GM21786 (cell line): ENCODE data around the gene DGCR2.
"Not testable (repeated sequence)": the region's sequence is repeated elsewhere in the genome, so short reads cannot be mapped to it uniquely, and the experiment has no call there.

Source experiments
- ATAC-seq: cut with Tn5 transposase; IDR thresholded peaks from one replicate; pipeline ENCODE4 v1.9.1; 2021; ENCODE audit not compliant: unreplicated experiment

DGCR2 gene

DNA sequence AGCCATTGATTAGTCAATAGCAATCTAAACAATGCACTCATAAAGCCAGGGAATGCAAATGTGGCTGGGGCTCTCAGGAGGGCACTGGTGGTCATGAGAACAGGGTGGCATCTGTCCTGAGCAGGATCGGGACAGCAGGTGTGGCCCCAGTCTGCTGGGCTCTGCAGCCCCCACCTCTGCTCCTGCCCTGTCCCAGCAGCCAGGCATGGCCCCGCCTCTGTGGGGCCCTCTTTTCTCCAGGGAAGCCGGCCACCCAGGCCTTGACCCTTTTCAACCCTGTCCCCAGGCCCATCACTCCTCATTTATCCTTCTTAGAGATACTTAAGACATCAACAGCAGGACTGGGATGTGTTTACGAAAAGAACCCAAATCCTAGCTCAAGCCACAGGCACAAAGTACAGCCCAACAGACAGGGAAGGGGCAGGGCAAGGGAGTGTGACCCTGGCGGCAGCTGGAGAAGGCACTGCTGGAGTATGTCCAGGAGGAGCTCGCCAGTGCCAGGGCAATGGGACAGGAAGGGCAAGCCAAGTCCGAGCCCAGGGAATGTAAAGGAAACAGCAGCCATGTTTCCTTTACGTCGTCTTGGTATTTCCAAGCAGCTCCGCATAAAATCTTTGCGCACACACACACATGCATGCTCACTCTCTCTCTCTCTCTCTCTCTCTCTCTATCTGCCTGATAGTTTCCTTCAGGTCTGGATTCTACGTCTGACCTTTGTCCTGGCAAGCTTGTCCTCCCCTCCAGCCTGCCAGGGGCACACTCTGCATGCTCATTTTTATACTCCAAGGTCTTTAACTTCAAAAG lies 59.9 kb downstream of the DGCR2 start:
- ATAC-seq: no peak

- no peak for ATAC-seq
Observed at GRCh38 chr22:19061471-19062138, 60.6 kb downstream of the DGCR2 start.

DNA sequence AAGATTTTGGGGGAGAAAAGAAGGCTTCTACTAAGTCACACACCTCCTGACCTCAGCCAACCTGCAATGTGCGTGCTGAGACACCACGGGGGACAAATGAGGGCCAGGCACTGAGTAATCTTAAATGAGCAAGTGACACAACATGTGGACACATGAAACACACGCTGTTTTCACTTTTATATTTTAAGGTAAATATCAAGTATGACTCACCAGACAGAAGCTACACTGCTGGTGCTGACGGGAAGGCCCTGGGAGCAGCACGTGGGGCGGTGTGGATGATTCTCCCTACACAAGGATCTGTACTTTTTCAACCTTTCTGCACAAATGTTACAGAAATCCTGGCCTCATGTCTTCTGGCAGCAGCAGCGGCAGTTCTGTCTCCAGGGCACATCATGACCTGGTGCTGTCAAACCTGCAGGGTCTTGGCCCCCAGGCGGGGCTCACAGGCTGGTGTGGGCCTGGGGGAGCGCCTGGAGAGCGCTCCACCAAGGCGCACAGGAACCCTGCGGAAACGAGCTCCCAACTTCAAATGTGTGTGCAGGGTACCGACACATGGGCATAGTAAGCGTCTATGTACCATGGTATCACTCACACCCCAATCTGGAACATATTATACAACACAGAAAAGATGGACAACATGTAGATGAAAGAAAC lies 61.7 kb downstream of the DGCR2 start:
- ATAC-seq: no peak

DNA sequence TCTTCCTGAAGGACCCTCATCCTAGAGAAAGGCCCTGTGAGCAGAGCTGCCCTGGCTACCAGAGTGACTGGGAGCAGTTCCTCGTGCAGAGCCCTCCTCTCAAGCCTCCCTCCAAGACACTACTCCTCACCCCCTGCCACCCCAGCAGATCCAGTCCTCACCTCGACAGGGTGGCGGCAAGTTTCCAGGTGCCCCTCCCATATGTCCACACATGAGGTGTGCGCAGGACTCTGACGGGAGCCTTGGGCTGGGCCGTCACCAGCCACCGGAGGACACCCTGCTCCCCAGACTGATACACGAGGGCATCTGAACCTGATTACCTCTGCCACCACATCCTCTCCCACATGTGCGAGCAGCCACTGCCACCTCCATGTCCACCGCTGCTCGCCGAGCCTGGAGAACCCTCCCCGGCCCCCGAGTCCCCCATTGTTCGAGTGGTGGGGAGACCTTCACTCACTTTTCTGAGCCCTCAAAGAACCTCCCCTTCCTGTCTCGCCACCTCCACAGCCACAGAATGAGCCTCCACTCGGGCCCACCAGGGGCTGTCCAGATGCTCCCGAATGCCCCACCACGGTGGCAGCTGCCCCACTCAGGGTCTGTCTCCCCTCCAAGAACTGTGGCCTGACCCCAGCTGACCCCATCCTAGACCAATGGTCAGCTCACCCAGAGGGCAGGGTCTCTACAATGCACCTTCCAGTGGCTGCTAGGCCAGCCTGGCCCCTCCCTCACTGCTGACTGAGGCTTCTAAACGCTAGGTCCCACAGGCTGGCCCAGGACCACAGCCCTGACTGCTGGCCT lies 62.5 kb downstream of the DGCR2 start:
- ATAC-seq: no peak

GRCh38 chr22:19058713-19059451 lies 63.3 kb downstream of the DGCR2 start:
- no peak for ATAC-seq

DNA sequence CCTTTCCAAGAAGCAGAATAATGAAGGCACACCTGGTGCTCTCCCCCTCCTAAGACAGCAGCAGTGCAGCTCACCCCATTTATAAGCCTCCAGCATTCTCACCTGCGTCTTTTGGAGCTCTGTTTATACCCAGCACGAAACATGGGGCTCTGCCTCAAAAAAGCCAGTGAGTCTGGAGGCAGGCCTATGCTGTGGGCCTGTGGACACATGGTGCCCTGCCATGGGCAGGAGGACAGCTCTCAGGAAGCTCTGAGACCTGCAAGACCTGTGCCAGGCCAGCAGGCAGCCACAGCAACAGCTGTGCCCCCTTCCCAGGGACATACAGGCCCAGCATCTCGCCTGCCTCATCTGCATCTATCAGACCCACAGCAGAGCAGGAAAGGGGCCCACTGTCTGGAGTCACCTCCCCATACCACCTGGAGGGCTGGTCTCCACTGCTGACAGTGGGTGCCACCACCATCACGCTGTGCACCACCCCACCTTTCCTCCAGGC lies 64.2 kb downstream of the DGCR2 start:
- no peak for ATAC-seq

- no peak for ATAC-seq
Observed at GRCh38 chr22:19057539-19057938, 64.7 kb downstream of the DGCR2 start.

- no peak for ATAC-seq
Observed at GRCh38 chr22:19056951-19057401, 65.2 kb downstream of the DGCR2 start.

- no peak for ATAC-seq
Observed at GRCh38 chr22:19055801-19056200, 66.4 kb downstream of the DGCR2 start.

DNA sequence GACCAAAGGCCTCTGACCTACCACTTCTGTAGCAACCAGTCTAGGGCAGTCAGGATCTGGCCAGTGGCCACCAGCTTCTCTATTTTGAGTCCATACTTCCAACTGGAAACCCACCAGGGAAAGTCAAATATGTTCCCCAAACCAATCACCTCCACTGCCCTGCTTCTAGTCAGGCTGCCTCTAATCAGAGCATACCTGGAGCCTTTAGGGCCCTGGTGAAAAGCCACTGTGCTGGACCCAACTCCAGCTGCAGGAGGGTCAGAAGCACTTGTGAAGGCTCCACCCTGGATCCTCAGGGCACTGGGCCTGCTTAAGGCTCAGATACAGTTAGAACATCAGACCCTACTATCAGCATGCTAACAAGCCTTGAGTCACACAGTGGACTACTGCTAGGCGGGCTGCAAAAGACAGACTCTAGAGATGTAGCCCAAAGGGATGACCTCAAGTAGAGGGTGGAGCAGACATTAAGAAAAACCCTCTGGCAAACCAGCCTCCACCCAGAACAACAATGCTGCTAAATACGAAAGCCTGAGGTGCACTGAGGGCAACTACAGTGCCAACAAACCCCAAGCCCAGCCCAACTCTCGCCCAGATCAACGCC lies 69.2 kb downstream of the DGCR2 start:
- ATAC-seq: no peak

- no peak for ATAC-seq
Observed at GRCh38 chr22:19051381-19052072, 70.7 kb downstream of the DGCR2 start.

DNA sequence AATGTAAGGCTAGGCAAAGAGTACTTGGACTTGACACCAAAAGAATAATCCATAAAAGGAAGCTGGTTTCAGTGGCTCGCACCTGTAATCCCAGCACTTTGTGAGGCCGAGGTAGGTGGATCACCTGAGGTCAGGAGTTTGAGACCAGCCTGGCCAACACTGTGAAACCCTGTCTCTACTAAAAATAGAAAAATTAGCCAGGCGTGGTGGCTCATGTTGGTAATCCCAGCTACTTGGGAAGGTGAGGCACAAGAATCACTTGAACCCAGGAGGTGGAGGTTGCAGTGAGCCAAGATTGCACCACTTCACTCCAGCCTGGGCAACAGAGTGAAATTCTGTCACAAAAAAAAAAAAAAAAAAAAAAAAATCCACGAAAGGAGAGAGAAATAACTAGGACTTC lies 71.4 kb downstream of the DGCR2 start:
- not testable (repeated sequence) for ATAC-seq

- ATAC-seq: no peak
Observed at GRCh38 chr22:19050117-19050516, 72.1 kb downstream of the DGCR2 start.

DNA sequence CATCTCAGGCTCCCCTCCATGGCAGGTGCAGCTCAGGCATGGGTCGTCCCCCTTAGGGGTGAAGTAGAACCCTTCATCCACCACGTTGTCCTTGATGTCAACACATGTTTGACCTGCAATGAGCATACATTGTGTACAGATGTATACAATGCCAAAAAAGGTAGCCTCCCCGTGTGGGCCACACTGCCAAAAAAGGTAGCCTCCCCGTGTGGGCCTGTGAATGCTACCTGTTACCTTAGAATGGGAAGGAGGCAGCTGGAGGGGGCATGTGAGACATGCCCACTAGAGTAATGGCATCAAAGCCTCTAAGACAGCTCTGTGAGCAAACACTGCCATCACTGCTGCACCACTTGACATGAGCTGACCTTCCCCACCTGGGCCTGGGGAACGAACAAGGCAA lies 73.7 kb downstream of the DGCR2 start:
- ATAC-seq: no peak

- no peak for ATAC-seq
Observed at GRCh38 chr22:19047993-19048392, 74.2 kb downstream of the DGCR2 start.

GRCh38 chr22:19046719-19047609 lies 75.2 kb downstream of the DGCR2 start:
- ATAC-seq: no peak

- no peak for ATAC-seq
Observed at GRCh38 chr22:19046287-19046686, 75.9 kb downstream of the DGCR2 start.

DNA sequence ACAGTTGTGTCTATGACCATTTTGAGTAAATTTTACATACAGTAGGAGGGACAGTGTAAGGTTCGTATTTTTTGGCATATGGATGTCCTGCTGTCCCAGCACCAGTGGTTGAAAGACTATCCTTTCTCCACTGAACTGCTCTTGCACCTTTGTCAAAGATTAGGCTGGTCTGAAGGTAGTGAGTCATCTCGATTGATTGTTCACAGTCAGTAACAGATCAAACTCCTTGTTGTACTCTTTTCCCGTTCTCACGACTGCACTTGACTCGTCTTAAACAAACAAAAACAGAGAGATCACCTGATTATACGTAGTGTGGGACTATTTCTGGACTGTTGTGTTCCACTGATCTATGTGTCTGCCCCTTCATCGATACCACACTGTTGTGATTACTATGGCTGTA lies 77.1 kb downstream of the DGCR2 start:
- ATAC-seq: no peak
